HEK293 (cell line): ENCODE results near the gene ZNF786.
A peak's percentile ranks its signal among the peaks of the same experiment; 100 is the strongest.

Experiments used
- GLI2 ChIP-seq: fragments of 450-650 bp; formaldehyde crosslinking; IDR thresholded peaks from 2 replicates; pipeline ENCODE4; 2017; ENCODE audit warnings: missing biosample characterization, missing genetic modification characterization, low read depth, borderline replicate concordance
- GLI4 ChIP-seq: fragments of 450-650 bp; formaldehyde crosslinking; IDR thresholded peaks from 2 replicates; pipeline ENCODE4 v1.5.1; 2016; ENCODE audit warnings: missing biosample characterization, missing genetic modification characterization
- GLIS2 ChIP-seq: fragments of 450-650 bp; formaldehyde crosslinking; IDR thresholded peaks from 2 replicates; pipeline ENCODE4 v1.5.1; 2016; ENCODE audit warnings: missing biosample characterization, missing genetic modification characterization
- HOXC10 ChIP-seq: sonication (generic); formaldehyde crosslinking; IDR thresholded peaks from 2 replicates; pipeline ENCODE4 v1.8.1; 2023; ENCODE audit warnings: mild to moderate bottlenecking, missing genetic modification reagents
- KLF8 ChIP-seq: fragments of 450-650 bp; formaldehyde crosslinking; IDR thresholded peaks from 2 replicates; pipeline ENCODE4 v1.5.1; 2016; ENCODE audit warnings: missing biosample characterization, missing genetic modification characterization
- RBAK ChIP-seq: fragments of 450-650 bp; formaldehyde crosslinking; IDR thresholded peaks from 2 replicates; pipeline ENCODE4 v1.5.1; 2016; ENCODE audit warnings: missing biosample characterization, missing genetic modification characterization
- REST ChIP-seq: fragments of 450-650 bp; formaldehyde crosslinking; IDR thresholded peaks from 2 replicates; pipeline ENCODE4 v1.5.1; 2016; ENCODE audit warnings: missing biosample characterization, missing genetic modification characterization
- WT1 ChIP-seq: fragments of 450-650 bp; formaldehyde crosslinking; IDR thresholded peaks from 2 replicates; pipeline ENCODE4 v1.5.1; 2016; ENCODE audit warnings: missing biosample characterization, missing genetic modification characterization
- ZBTB17 ChIP-seq: fragments of 450-650 bp; formaldehyde crosslinking; IDR thresholded peaks from 2 replicates; pipeline ENCODE4 v1.5.1; 2016; ENCODE audit warnings: missing biosample characterization, missing genetic modification characterization
- ZBTB8A ChIP-seq: fragments of 450-650 bp; formaldehyde crosslinking; IDR thresholded peaks from 2 replicates; pipeline ENCODE4 v1.5.1; 2016; ENCODE audit warnings: missing biosample characterization, missing genetic modification characterization
- ZNF121 ChIP-seq: fragments of 450-650 bp; formaldehyde crosslinking; IDR thresholded peaks from 2 replicates; pipeline ENCODE4 v1.5.1; 2016; ENCODE audit warnings: missing biosample characterization, missing genetic modification characterization
- ZNF184 ChIP-seq: fragments of 450-650 bp; IDR thresholded peaks from 2 replicates; pipeline ENCODE4 v1.5.1; 2018; ENCODE audit warnings: missing biosample characterization, mild to moderate bottlenecking, missing genetic modification characterization
- ZNF211 ChIP-seq: fragments of 450-650 bp; formaldehyde crosslinking; IDR thresholded peaks from 2 replicates; pipeline ENCODE4 v1.5.1; 2016; ENCODE audit warnings: low read depth, missing biosample characterization, missing genetic modification characterization
- ZNF221 ChIP-seq: fragments of 450-650 bp; formaldehyde crosslinking; IDR thresholded peaks from 2 replicates; pipeline ENCODE4 v1.5.1; 2017; ENCODE audit warnings: missing biosample characterization, missing genetic modification characterization, borderline replicate concordance
- ZNF223 ChIP-seq: fragments of 450-650 bp; formaldehyde crosslinking; IDR thresholded peaks from 2 replicates; pipeline ENCODE4 v1.5.1; 2016; ENCODE audit warnings: missing biosample characterization, missing genetic modification characterization
- ZNF302 ChIP-seq: fragments of 450-650 bp; formaldehyde crosslinking; IDR thresholded peaks from 2 replicates; pipeline ENCODE4 v1.5.1; 2016; ENCODE audit warnings: missing biosample characterization, missing genetic modification characterization, low read depth
- ZNF426 ChIP-seq: fragments of 450-650 bp; formaldehyde crosslinking; IDR thresholded peaks from 2 replicates; pipeline ENCODE4 v1.5.1; 2017; ENCODE audit warnings: missing biosample characterization, missing genetic modification characterization, mild to moderate bottlenecking, inconsistent platforms, moderate library complexity
- ZNF433 ChIP-seq: fragments of 450-650 bp; formaldehyde crosslinking; IDR thresholded peaks from 2 replicates; pipeline ENCODE4 v1.5.1; 2016; ENCODE audit warnings: missing biosample characterization, missing genetic modification characterization, low read depth
- ZNF48 ChIP-seq: fragments of 450-650 bp; formaldehyde crosslinking; IDR thresholded peaks from 2 replicates; pipeline ENCODE4 v1.5.1; 2016; ENCODE audit warnings: missing biosample characterization, missing genetic modification characterization
- ZNF513 ChIP-seq: fragments of 450-650 bp; IDR thresholded peaks from 2 replicates; pipeline ENCODE4 v1.5.1; 2018; ENCODE audit warnings: missing biosample characterization, missing genetic modification characterization
- ZNF548 ChIP-seq: fragments of 450-650 bp; formaldehyde crosslinking; IDR thresholded peaks from 2 replicates; pipeline ENCODE4 v1.5.1; 2016; ENCODE audit warnings: missing biosample characterization, missing genetic modification characterization
- ZNF555 ChIP-seq: fragments of 450-650 bp; formaldehyde crosslinking; conservative IDR thresholded peaks from 2 replicates; pipeline ENCODE4 v1.5.1; 2017; ENCODE audit warnings: missing biosample characterization, mild to moderate bottlenecking, missing genetic modification characterization, inconsistent platforms
- ZNF571 ChIP-seq: fragments of 450-650 bp; formaldehyde crosslinking; IDR thresholded peaks from 2 replicates; pipeline ENCODE4 v1.5.0; 2017; ENCODE audit warnings: missing biosample characterization, missing genetic modification characterization
- ZNF658 ChIP-seq: fragments of 450-650 bp; formaldehyde crosslinking; IDR thresholded peaks from 2 replicates; pipeline ENCODE4; 2016; ENCODE audit warnings: missing biosample characterization, missing genetic modification characterization
- ZNF677 ChIP-seq: fragments of 450-650 bp; IDR thresholded peaks from 2 replicates; pipeline ENCODE4 v1.5.0; 2018; ENCODE audit warnings: missing biosample characterization, mild to moderate bottlenecking, missing genetic modification characterization, moderate library complexity
- ZNF701 ChIP-seq: fragments of 450-650 bp; formaldehyde crosslinking; IDR thresholded peaks from 2 replicates; pipeline ENCODE4 v1.5.1; 2016; ENCODE audit warnings: missing biosample characterization, missing genetic modification characterization
- ZNF747 ChIP-seq: fragments of 450-650 bp; formaldehyde crosslinking; IDR thresholded peaks from 2 replicates; pipeline ENCODE4 v1.5.1; 2016; ENCODE audit warnings: missing biosample characterization, missing genetic modification characterization
- ZNF785 ChIP-seq: fragments of 450-650 bp; formaldehyde crosslinking; IDR thresholded peaks from 2 replicates; pipeline ENCODE4 v1.5.1; 2016; ENCODE audit warnings: missing biosample characterization, missing genetic modification characterization
- ZNF791 ChIP-seq: fragments of 450-650 bp; formaldehyde crosslinking; IDR thresholded peaks from 2 replicates; pipeline ENCODE4 v1.5.1; 2016; ENCODE audit warnings: missing biosample characterization, missing genetic modification characterization
- ZNF830 ChIP-seq: fragments of 450-650 bp; IDR thresholded peaks from 2 replicates; pipeline ENCODE4 v1.5.0; 2018; ENCODE audit warnings: missing biosample characterization, missing genetic modification characterization, low read depth, mild to moderate bottlenecking, moderate library complexity
- ZSCAN18 ChIP-seq: fragments of 450-650 bp; formaldehyde crosslinking; IDR thresholded peaks from 2 replicates; pipeline ENCODE4 v1.5.1; 2016; ENCODE audit warnings: missing biosample characterization, missing genetic modification characterization
- ZSCAN4 ChIP-seq: fragments of 450-650 bp; formaldehyde crosslinking; IDR thresholded peaks from 2 replicates; pipeline ENCODE4 v1.5.1; 2017; ENCODE audit warnings: missing biosample characterization, missing genetic modification characterization
- ZSCAN5A ChIP-seq: fragments of 450-650 bp; formaldehyde crosslinking; IDR thresholded peaks from 2 replicates; pipeline ENCODE4 v1.5.1; 2016; ENCODE audit warnings: missing biosample characterization, missing genetic modification characterization

Gene ZNF786

GRCh38 chr7:149028346-149029109, 62.0 kb downstream of the ZNF786 start, which contains the start of gene PDIA4 (continued):
- TF ChIP-seq ZNF48 (tag by site-specific recombination) (no peak), ZSCAN4 (tag by site-specific recombination) (no peak), ZBTB8A (tag by site-specific recombination) (peak; percentile 84), KLF8 (tag by site-specific recombination) (peak; percentile 58; the same call in 1 of the 2 replicates), ZNF513 (tag by site-specific recombination) (no peak), GLI2 (tag by site-specific recombination) (no peak), HOXC10 (no peak), GLIS2 (peak; percentile 99), ZNF221 (tag by site-specific recombination) (no peak), ZNF433 (tag by site-specific recombination) (no peak), ZNF211 (no peak), ZBTB17 (tag by site-specific recombination) (peak; percentile 97), ZNF677 (tag by site-specific recombination) (no peak), ZSCAN5A (no peak), ZNF121 (tag by site-specific recombination) (no peak), ZNF658 (tag by site-specific recombination) (no peak), ZNF184 (tag by site-specific recombination) (no peak), ZNF791 (tag by site-specific recombination) (no peak), ZNF223 (tag by site-specific recombination) (peak; percentile 22; the same call in 1 of the 2 replicates), ZNF830 (no peak), ZNF571 (tag by site-specific recombination) (no peak), ZNF548 (tag by site-specific recombination) (no peak), GLI4 (no peak), ZSCAN18 (tag by site-specific recombination) (no peak), ZNF785 (no peak), REST (tag by site-specific recombination) (no peak; the same call in 1 of the 2 replicates), WT1 (peak; percentile 16), ZNF747 (tag by site-specific recombination) (no peak), ZNF555 (tag by site-specific recombination) (no peak), ZNF302 (tag by site-specific recombination) (no peak), ZNF701 (tag by site-specific recombination) (no peak), ZNF426 (no peak), RBAK (tag by site-specific recombination) (no peak)
